ENCODE results near the gene AADACL4. TPM values are rescaled to one million over a fixed set of nuclear protein-coding genes. Genes with fewer than 3 reads are reported as not detected.

Gene AADACL4
- 0.24 TPM in 2 replicates for total RNA-seq
- long read RNA-seq, partial matches to known transcripts: 0 of 1 reads
- long read RNA-seq, other reads (novel, unspliced or antisense): 0 of 1 reads

- no peaks in the 10 kb centered on the region for H3K27me3 Mint-ChIP-seq
- DNase-seq (ENCODE audit: low spot score, unreplicated experiment): no peak
- peaks cover 19% of the 10 kb centered on the region for H3K9me3 Mint-ChIP-seq (ENCODE audit: low read depth)
- H3K4me3 Mint-ChIP-seq (ENCODE audit: low read depth): no peak within 1 kb of the TSS
- peaks cover 5% of the 10 kb centered on the region for H3K36me3 Mint-ChIP-seq (ENCODE audit: insufficient read depth)
- TF ChIP-seq CTCF (IDR thresholded peaks at IDR 0.05; ENCODE audit: unreplicated experiment): no peak
- peaks cover 4% of the 10 kb centered on the region for H3K4me1 Mint-ChIP-seq (ENCODE audit: low read depth)
- H3K27ac Mint-ChIP-seq: no peak within 1 kb of the TSS
Measured at GRCh38 chr1:12643785-12644184, at the start of gene AADACL4. TSS of gene AADACL4 (plus strand) at chr1:12644085. CDS start at chr1:12644547, 462 bp downstream.

- no peak for DNase-seq (ENCODE audit: low spot score, unreplicated experiment)
- H3K27ac Mint-ChIP-seq: peak overlapping the region; percentile 96
- no peaks in the 10 kb centered on the region for H3K9me3 Mint-ChIP-seq (ENCODE audit: low read depth)
- TF ChIP-seq CTCF (IDR thresholded peaks at IDR 0.05; ENCODE audit: unreplicated experiment): no peak
- H3K27me3 Mint-ChIP-seq: no peaks in the 10 kb centered on the region
- peaks cover 18% of the 10 kb centered on the region for H3K36me3 Mint-ChIP-seq (ENCODE audit: insufficient read depth)
- H3K4me3 Mint-ChIP-seq (ENCODE audit: low read depth): peak overlapping the region; percentile 66
- peaks cover 54% of the 10 kb centered on the region for H3K4me1 Mint-ChIP-seq (ENCODE audit: low read depth)
Measured at GRCh38 chr1:12594490-12594889, 49.4 kb upstream of the AADACL4 start.

GRCh38 chr1:12594966-12595756 lies 48.7 kb upstream of the AADACL4 start:
- Mint-ChIP-seq H3K4me3 (ENCODE audit: low read depth) (peak overlapping the region; percentile 66), H3K4me1 (ENCODE audit: low read depth) (peaks cover 60% of the 10 kb centered on the region), H3K36me3 (ENCODE audit: insufficient read depth) (peaks cover 19% of the 10 kb centered on the region), H3K27ac (peak overlapping the region; percentile 96), H3K9me3 (ENCODE audit: low read depth) (no peaks in the 10 kb centered on the region), H3K27me3 (no peaks in the 10 kb centered on the region)
- peak; percentile 53 for DNase-seq (ENCODE audit: low spot score, unreplicated experiment)
- TF ChIP-seq CTCF (IDR thresholded peaks at IDR 0.05; ENCODE audit: unreplicated experiment): no peak

- peak overlapping the region; percentile 57 for H3K4me3 Mint-ChIP-seq (ENCODE audit: low read depth)
- no peaks in the 10 kb centered on the region for H3K27me3 Mint-ChIP-seq
- no peaks in the 10 kb centered on the region for H3K9me3 Mint-ChIP-seq (ENCODE audit: low read depth)
- H3K36me3 Mint-ChIP-seq (ENCODE audit: insufficient read depth): peaks cover 21% of the 10 kb centered on the region
- H3K27ac Mint-ChIP-seq: peak overlapping the region; percentile 84
- TF ChIP-seq CTCF (IDR thresholded peaks at IDR 0.05; ENCODE audit: unreplicated experiment): no peak
- peak; percentile 77 for DNase-seq (ENCODE audit: low spot score, unreplicated experiment)
- H3K4me1 Mint-ChIP-seq (ENCODE audit: low read depth): peaks cover 65% of the 10 kb centered on the region
Measured at GRCh38 chr1:12595757-12596006, 48.2 kb upstream of the AADACL4 start.

GRCh38 chr1:12596007-12596821 lies 47.7 kb upstream of the AADACL4 start:
- Mint-ChIP-seq H3K36me3 (ENCODE audit: insufficient read depth) (peaks cover 20% of the 10 kb centered on the region), H3K27ac (peak overlapping the region; percentile 85), H3K4me1 (ENCODE audit: low read depth) (peaks cover 68% of the 10 kb centered on the region), H3K27me3 (no peaks in the 10 kb centered on the region), H3K9me3 (ENCODE audit: low read depth) (no peaks in the 10 kb centered on the region), H3K4me3 (ENCODE audit: low read depth) (peak overlapping the region; percentile 44)
- DNase-seq (ENCODE audit: low spot score, unreplicated experiment): no peak
- TF ChIP-seq CTCF (IDR thresholded peaks at IDR 0.05; ENCODE audit: unreplicated experiment): no peak

Data from progenitor cell of endocrine pancreas (in vitro differentiated cells).